Thoracic aorta (tissue), 2 donors: ENCODE data around the gene IGFBP7. TPM values are rescaled to one million over a fixed set of nuclear protein-coding genes. Genes with fewer than 3 reads are reported as not detected.

Source experiments
- ATAC-seq: fragments of 150-250 bp; one replicate; pipeline ENCODE4 v1.8.0; 2017; ENCODE audit warnings: low read depth; ENCODE audit not compliant: insufficient number of reproducible peaks, low FRiP score
- DNase-seq: peaks from one replicate; pipeline ENCODE4 v3.0.0-alpha.2; 2020; ENCODE audit warnings: low spot score
- H3K27ac ChIP-seq, 2 donors: fragments of 200-600 bp; sonication (generic); 1 replicate in 1 of 2; 2 replicates in 1 of 2; pipeline ENCODE4 v1.5.1; 2016; ENCODE audit warnings: mild to moderate bottlenecking in 2 of 2, moderate library complexity in 2 of 2
- H3K27me3 ChIP-seq: fragments of 200-600 bp; sonication (generic); replicated peaks from 2 replicates; pipeline ENCODE4 v1.6.0; 2016; ENCODE audit warnings: mild to moderate bottlenecking; ENCODE audit not compliant: insufficient read depth
- H3K36me3 ChIP-seq: fragments of 200-600 bp; sonication (generic); one replicate; pipeline ENCODE4 v1.5.1; 2016
- H3K4me1 ChIP-seq, 2 donors: fragments of 200-600 bp; sonication (generic); 1 replicate in 1 of 2; 2 replicates in 1 of 2; pipeline versions ENCODE4 v1.5.1 to v1.6.0; 2016; ENCODE audit warnings: low read depth in 2 of 2, mild to moderate bottlenecking in 1 of 2; ENCODE audit not compliant: control insufficient read depth in 1 of 2
- H3K4me3 ChIP-seq: fragments of 200-600 bp; sonication (generic); 2 replicates; pipeline ENCODE4 v1.5.1; 2016; ENCODE audit warnings: mild to moderate bottlenecking
- H3K9me3 ChIP-seq: fragments of 200-600 bp; sonication (generic); 2 replicates; pipeline ENCODE4 v1.5.1; 2016
- CTCF ChIP-seq: fragments of 200-600 bp; sonication (generic); IDR thresholded peaks from one replicate; pipeline ENCODE4 v1.5.1; 2019; ENCODE audit warnings: antibody characterized with exemption
- total RNA-seq, 2 donors: library from RNA; depleted of rRNA; stranded (reverse); fragments of >200 nt; gene quantifications; one replicate each; pipeline versions ENCODE4 v1.1.0 to v1.2.3, GENCODE V29; 2016

IGFBP7 gene
- total RNA-seq, 2 donors from 2014 or later: 4,453 to 6,615 TPM

- ATAC-seq: no peak
- H3K4me3 ChIP-seq: peak overlapping the region; percentile 6
- no peaks in the 10 kb centered on the region for H3K27me3 ChIP-seq
- no peaks in the 10 kb centered on the region for H3K9me3 ChIP-seq
- no peak for DNase-seq
- peak overlapping the region; percentile 88 to 97 for H3K27ac ChIP-seq
- peaks cover 85 to 100% of the 10 kb centered on the region in 2 donors for H3K4me1 ChIP-seq
- no peaks in the 10 kb centered on the region for H3K36me3 ChIP-seq
- TF ChIP-seq CTCF: no peak
These were observed 11.8 kb downstream of the IGFBP7 start for GRCh38 chr4:57098415-57098814.

- H3K9me3 ChIP-seq: no peaks in the 10 kb centered on the region
- ATAC-seq (no peak), DNase-seq (no peak)
- no peaks in the 10 kb centered on the region for H3K27me3 ChIP-seq
- TF ChIP-seq CTCF: no peak
- peaks cover 78 to 98% of the 10 kb centered on the region in 2 donors for H3K4me1 ChIP-seq
- H3K27ac ChIP-seq: peak overlapping the region; percentile 88 to 97
- H3K4me3 ChIP-seq: no peak overlapping the region
- no peaks in the 10 kb centered on the region for H3K36me3 ChIP-seq
These were observed 12.5 kb downstream of the IGFBP7 start for GRCh38 chr4:57097711-57098110.

GRCh38 chr4:57095956-57096355 lies 14.2 kb downstream of the IGFBP7 start:
- no peak for ATAC-seq
- H3K4me1 ChIP-seq: peaks cover 75 to 94% of the 10 kb centered on the region in 2 donors
- peak overlapping the region; percentile 88 to 97 for H3K27ac ChIP-seq
- no peak overlapping the region for H3K4me3 ChIP-seq
- no peaks in the 10 kb centered on the region for H3K27me3 ChIP-seq
- no peak for TF ChIP-seq CTCF
- no peaks in the 10 kb centered on the region for H3K36me3 ChIP-seq
- no peak for DNase-seq
- no peaks in the 10 kb centered on the region for H3K9me3 ChIP-seq

- no peaks in the 10 kb centered on the region for H3K36me3 ChIP-seq
- no peaks in the 10 kb centered on the region for H3K27me3 ChIP-seq
- no peak overlapping the region for H3K4me3 ChIP-seq
- peak overlapping the region; percentile 67 to 97 for H3K27ac ChIP-seq
- no peaks in the 10 kb centered on the region for H3K9me3 ChIP-seq
- peaks cover 73 to 94% of the 10 kb centered on the region in 2 donors for H3K4me1 ChIP-seq
- TF ChIP-seq CTCF: no peak
- DNase-seq (no peak), ATAC-seq (no peak)
These were observed 14.9 kb downstream of the IGFBP7 start for GRCh38 chr4:57095245-57095644.

GRCh38 chr4:57094832-57095223 lies 15.4 kb downstream of the IGFBP7 start:
- no peak for DNase-seq
- TF ChIP-seq CTCF: peak; percentile 21
- no peak overlapping the region for H3K4me3 ChIP-seq
- ATAC-seq: peak; percentile 44
- peak overlapping the region; percentile 67 to 97 for H3K27ac ChIP-seq
- no peaks in the 10 kb centered on the region for H3K27me3 ChIP-seq
- no peaks in the 10 kb centered on the region for H3K36me3 ChIP-seq
- no peaks in the 10 kb centered on the region for H3K9me3 ChIP-seq
- H3K4me1 ChIP-seq: peaks cover 74 to 94% of the 10 kb centered on the region in 2 donors
